SU-DHL-6 (cell line): ENCODE data around the gene SHISA9.

Experiments
- EZH2phosphoT487 ChIP-seq: fragments of 200-600 bp; sonication (generic), shearing (Covaris generic); conservative IDR thresholded peaks from 2 replicates; pipeline ENCODE4 v1.6.1; 2018; ENCODE audit warnings: mild to moderate bottlenecking, antibody characterized with exemption, low read length, moderate library complexity, mixed read lengths
- TF ChIP-seq, protein P1 (sequence below): fragments of 200-600 bp; sonication (generic); IDR thresholded peaks from one replicate; pipeline ENCODE4 v1.5.1; 2017; ENCODE audit warnings: antibody characterized with exemption, mild to moderate bottlenecking, low read length, moderate library complexity; ENCODE audit not compliant: insufficient read depth, poor library complexity, severe bottlenecking

DNA sequence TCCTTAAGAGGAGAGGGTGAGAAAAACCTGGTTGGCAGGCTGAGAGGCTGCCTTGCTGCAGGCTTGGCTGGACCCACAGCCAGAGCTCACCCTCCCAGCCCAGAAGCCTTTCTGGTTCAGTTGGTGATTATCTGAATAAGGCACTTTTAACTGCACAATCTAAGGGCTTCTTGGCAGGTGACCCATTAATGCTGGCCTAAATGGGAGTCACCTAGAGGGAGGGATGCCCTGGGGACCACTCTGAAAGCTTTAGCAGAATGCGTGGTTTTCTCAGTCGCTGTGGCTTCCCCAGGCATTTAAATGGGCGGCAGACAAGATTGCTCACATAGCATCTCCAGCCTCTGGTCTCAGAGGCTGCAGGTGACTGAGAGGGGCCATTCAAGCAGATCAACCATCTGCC, 33.2 kb upstream of the SHISA9 start:
- TF ChIP-seq, protein P1, sequence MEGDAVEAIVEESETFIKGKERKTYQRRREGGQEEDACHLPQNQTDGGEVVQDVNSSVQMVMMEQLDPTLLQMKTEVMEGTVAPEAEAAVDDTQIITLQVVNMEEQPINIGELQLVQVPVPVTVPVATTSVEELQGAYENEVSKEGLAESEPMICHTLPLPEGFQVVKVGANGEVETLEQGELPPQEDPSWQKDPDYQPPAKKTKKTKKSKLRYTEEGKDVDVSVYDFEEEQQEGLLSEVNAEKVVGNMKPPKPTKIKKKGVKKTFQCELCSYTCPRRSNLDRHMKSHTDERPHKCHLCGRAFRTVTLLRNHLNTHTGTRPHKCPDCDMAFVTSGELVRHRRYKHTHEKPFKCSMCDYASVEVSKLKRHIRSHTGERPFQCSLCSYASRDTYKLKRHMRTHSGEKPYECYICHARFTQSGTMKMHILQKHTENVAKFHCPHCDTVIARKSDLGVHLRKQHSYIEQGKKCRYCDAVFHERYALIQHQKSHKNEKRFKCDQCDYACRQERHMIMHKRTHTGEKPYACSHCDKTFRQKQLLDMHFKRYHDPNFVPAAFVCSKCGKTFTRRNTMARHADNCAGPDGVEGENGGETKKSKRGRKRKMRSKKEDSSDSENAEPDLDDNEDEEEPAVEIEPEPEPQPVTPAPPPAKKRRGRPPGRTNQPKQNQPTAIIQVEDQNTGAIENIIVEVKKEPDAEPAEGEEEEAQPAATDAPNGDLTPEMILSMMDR: no peak
- no peak for TF ChIP-seq EZH2phosphoT487
